HG02759 (cell line): ENCODE measurements around the gene UBXN10.

Source experiments
- ATAC-seq: cut with Tn5 transposase; IDR thresholded peaks from one replicate; pipeline ENCODE4 v1.9.1; 2021; ENCODE audit warnings: mild to moderate bottlenecking, moderate library complexity; ENCODE audit not compliant: unreplicated experiment

UBXN10 gene

GRCh38 chr1:20182415-20182814 lies 3.5 kb upstream of the UBXN10 start:
- no peak for ATAC-seq

DNA sequence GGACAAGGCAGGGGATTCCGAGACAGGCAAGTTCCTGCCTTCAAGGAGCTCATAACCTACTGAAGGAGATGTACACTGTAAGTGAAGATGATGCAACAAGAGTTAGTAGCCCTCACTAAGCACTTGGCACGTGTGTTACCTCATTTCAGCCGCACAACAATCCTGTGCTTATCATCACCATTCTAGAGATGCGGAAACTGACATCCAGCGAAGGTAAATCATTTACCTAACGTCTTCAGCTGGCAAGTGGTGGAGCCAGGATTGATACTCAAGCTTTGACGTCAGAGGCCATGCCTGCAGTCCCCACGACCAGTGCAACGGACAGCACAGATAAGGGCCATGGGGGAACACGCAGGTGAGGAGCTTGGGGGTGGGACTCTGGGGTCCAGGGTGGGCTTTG lies 2.9 kb upstream of the UBXN10 start:
- ATAC-seq = no peak

- no peak for ATAC-seq
Observed at GRCh38 chr1:20183616-20184271, 2.2 kb upstream of the UBXN10 start.

- no peak for ATAC-seq
Observed at GRCh38 chr1:20184481-20184900, 1.4 kb upstream of the UBXN10 start.

GRCh38 chr1:20184997-20185833 lies 681 bp upstream of the UBXN10 start:
- no peak for ATAC-seq

DNA sequence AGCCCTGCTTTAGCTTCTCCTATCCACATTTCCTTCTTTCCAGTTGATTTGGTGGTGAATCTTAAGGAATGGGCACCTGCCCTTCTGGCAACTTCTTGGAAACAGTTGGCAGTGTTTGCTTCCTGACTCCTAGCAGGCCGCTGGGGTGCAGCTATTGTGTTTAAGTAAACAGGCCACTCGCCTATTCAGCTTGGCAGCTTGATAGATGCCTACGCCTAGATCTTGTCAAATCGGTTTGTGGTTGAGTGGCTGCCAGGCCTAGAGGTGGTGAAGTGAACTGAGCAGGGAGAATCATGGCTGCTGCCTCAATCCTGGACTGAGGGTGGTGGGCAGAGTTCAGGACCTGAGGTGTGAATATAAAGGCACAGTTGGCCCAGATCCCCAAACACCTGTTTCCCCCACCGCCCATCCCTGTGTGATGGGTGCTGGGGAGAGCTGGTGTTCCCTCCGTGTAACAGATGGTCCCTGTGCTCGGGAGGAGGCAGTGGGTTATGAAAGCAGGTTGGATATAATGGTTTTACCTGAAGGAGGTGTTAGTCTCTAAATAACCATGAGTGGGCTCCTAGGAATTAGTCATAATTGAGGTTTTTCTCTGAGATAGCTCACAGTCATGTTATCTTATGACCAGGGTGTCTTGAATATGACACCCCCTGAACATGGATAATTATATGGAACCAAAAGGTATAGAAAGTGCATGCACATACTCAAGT lies 1.4 kb downstream of the UBXN10 start:
- no peak for ATAC-seq

- no peak for ATAC-seq
Observed at GRCh38 chr1:20187813-20188454, 2.0 kb downstream of the UBXN10 start.

GRCh38 chr1:20188455-20188817 lies 2.5 kb downstream of the UBXN10 start:
- ATAC-seq = no peak

GRCh38 chr1:20189664-20190063 lies 3.8 kb downstream of the UBXN10 start:
- no peak for ATAC-seq

DNA sequence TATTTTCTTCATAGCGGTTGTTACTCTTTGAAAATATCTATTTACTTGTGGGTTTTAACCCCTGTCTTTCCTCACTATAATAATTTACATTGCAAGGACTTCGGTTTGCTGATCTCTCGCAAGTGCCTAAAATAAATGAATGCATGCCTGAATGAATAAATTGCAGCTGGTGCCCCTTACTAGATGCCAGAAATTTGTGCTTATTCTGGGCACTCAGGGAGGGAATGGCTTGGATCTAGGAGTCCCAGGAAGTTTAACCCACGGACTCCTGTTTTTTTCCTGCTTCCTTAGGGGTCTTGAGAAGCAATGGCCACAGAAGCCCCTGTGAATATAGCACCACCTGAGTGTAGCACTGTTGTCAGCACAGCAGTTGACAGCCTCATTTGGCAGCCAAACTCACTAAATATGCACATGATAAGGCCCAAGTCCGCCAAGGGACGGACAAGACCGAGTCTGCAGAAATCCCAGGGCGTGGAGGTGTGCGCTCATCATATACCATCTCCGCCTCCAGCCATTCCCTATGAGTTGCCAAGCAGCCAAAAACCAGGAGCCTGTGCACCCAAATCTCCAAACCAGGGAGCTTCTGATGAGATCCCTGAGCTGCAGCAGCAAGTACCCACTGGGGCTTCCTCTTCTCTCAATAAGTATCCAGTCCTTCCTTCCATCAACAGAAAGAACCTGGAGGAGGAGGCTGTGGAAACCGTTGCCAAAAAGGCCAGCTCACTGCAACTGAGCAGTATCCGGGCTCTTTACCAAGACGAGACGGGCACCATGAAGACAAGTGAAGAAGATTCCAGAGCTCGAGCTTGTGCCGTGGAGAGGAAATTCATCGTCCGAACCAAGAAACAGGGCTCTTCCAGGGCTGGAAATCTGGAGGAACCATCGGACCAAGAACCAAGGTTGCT lies 4.6 kb downstream of the UBXN10 start:
- no peak for ATAC-seq

DNA sequence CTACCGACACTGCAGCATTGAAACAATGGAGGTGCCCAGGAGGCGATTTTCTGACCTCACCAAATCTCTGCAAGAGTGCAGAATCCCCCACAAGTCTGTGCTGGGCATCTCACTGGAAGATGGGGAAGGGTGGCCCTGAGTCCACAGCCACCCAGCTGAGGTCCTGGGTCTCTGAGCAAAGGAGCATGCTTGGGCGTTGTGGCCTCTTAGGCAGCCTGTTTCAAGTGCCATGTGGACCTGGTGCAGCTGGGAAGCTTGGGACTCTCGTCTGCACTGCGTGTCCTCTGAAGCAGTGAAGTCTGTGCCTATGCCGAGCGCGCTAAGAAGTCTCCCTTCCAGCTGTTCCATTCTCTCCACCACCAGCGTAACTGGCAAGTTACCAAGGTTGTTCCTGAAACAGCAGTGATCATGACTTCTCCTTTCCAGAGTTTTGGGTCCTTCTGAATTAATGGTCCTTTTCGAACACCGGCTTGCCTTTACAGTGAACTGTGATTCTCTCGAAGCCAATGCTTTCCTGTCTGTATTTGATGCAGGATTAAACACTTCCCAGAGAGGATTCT lies 5.5 kb downstream of the UBXN10 start:
- ATAC-seq = no peak

DNA sequence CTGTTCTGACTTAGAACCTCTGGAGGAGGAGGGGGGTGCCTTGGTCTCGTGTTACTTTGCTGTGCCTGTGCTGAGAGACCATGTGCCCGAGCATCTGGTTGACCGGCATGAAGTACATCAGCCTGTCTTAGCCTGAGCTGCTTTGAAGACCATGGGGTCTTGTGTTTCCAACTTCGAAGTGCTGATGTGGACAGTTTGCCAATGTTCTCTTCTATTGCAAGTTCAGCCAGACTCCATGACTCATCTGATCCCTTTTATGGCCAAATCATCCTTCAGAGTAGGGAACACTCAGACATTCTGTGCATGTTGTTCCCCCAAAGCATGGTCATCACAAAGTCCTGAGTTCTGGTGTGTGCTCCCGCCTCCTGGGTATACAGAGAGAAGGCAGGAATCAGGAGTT lies 6.5 kb downstream of the UBXN10 start:
- ATAC-seq = no peak

GRCh38 chr1:20192871-20193411 lies 7.0 kb downstream of the UBXN10 start:
- ATAC-seq = no peak

GRCh38 chr1:20194224-20194623 lies 8.3 kb downstream of the UBXN10 start:
- no peak for ATAC-seq

- ATAC-seq = no peak
Observed at GRCh38 chr1:20194757-20195461, 9.0 kb downstream of the UBXN10 start.

DNA sequence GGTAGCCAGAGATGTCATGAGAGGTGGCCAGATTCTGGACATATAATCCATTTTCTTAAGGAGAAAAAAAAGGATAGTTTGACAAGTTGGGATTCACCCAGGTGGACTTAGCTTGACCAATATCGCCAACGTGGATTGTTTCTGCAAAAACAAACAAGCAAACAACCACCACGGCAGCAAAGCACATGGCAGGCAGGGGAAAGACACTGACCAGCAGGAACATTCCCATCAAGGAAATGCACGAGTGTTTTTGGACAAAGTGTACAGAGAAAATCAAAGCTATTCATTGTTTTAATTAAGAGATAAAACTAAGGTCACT lies 9.5 kb downstream of the UBXN10 start:
- ATAC-seq = no peak

DNA sequence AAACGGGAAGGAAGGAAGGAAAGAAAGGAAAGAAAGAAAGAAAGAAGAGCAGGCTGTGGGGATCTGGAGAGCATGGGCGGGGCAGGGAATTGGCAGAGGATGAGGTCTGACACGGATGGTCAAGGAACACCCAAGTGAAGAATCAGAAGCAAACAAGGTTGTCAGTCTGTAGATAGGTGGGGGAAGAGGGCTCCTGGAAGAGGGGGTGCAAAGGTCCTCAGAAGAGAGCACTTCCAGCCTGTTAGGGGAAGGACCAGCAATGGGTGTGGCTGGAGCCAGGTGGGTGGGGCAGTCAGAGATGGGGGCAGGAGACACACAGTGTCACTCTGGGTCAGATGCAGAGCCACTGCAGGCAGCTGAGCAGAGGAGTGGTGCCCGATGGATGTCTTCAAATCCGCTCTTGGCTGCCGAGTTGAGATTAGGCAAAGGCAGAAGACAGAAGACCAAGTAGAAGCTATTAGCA lies 11.5 kb downstream of the UBXN10 start:
- ATAC-seq = no peak

- no peak for ATAC-seq
Observed at GRCh38 chr1:20198296-20198695, 12.4 kb downstream of the UBXN10 start.

GRCh38 chr1:20198918-20199317 lies 13.0 kb downstream of the UBXN10 start:
- ATAC-seq = no peak
